K562 (cell line): Measurements from ENCODE around the gene ZNF276. TPM values are rescaled to one million over a fixed set of nuclear protein-coding genes. Genes with fewer than 3 reads are reported as not detected.

Source experiments
- BRCA1 ChIP-seq, 2 experiments: fragments of 450-650 bp in 1 of 2; sonication (generic) in 1 of 2; formaldehyde crosslinking in 1 of 2; IDR thresholded peaks; 2 replicates each; pipeline versions ENCODE4 v1.5.0 to v1.6.1; 2017 to 2020; ENCODE audit warnings: mild to moderate bottlenecking in 1 of 2, missing genetic modification reagents in 1 of 2
- CREB1 ChIP-seq, 2 experiments: sonication (generic) in 1 of 2; formaldehyde crosslinking in 1 of 2; IDR thresholded peaks; 2 replicates each; pipeline versions ENCODE4 v1.6.1 to v1.8.0; 2012 to 2022; ENCODE audit warnings: inconsistent platforms in 1 of 2, mild to moderate bottlenecking in 1 of 2, missing genetic modification reagents in 1 of 2, moderate library complexity in 1 of 2
- CXXC5 ChIP-seq: fragments of 250-450 bp; sonication (Bioruptor Pico); IDR thresholded peaks from 2 replicates; pipeline ENCODE4 v1.8.0; 2022; ENCODE audit warnings: inconsistent platforms, mild to moderate bottlenecking, moderate library complexity
- FIP1L1 ChIP-seq: fragments of 200-400 bp; formaldehyde crosslinking; IDR thresholded peaks from 2 replicates; pipeline ENCODE4 v1.6.1; 2018; ENCODE audit warnings: mild to moderate bottlenecking, low read depth, low read length; ENCODE audit not compliant: poor library complexity, severe bottlenecking
- RAD21 ChIP-seq, 2 experiments: fragments of 250-450 bp in 1 of 2; fragments of 450-650 bp in 1 of 2; sonication (Bioruptor Pico) in 1 of 2; formaldehyde crosslinking in 1 of 2; IDR thresholded peaks in 1 of 2; conservative IDR thresholded peaks in 1 of 2; 2 replicates each; pipeline versions ENCODE4 v1.4.0 to v1.8.0; 2020 to 2022; ENCODE audit warnings: mild to moderate bottlenecking in 2 of 2, moderate library complexity in 1 of 2
- RB1 ChIP-seq: fragments of 450-650 bp; IDR thresholded peaks from 2 replicates; pipeline ENCODE4 v1.6.1; 2017; ENCODE audit warnings: low read depth, mild to moderate bottlenecking
- TAF15 ChIP-seq: fragments of 200-400 bp; formaldehyde crosslinking; IDR thresholded peaks from 2 replicates; pipeline ENCODE4 v1.6.1; 2017; ENCODE audit warnings: mild to moderate bottlenecking, low read depth, low read length, moderate library complexity
- ZBTB17 ChIP-seq: fragments of 450-650 bp; formaldehyde crosslinking; IDR thresholded peaks from 2 replicates; pipeline ENCODE4 v1.4.0; 2020; ENCODE audit warnings: mild to moderate bottlenecking
- polyA plus RNA-seq, 8 experiments: library from polyadenylated mRNA; depleted of rRNA in 4 of 8; stranded (reverse) in 5 of 8; unstranded in 3 of 8; fragments of >200 nt; fragmentation: Nextera tagmentation in 2 of 8; fragmentation: Illumina TruSeq in 1 of 8; extraction: Ambion mirVana in 2 of 8; extraction: Trizol in 1 of 8; gene quantifications; 2 replicates each; pipeline versions ENCODE4 v1.2.1 to v1.2.3, GENCODE V29; 2011 to 2014; ENCODE audit warnings: inconsistent platforms in 1 of 8, missing spikeins in 1 of 8
- total RNA-seq, 7 experiments: library from RNA; depleted of rRNA in 6 of 7; stranded (reverse); fragments of >200 nt in 6 of 7; fragmentation: Illumina TruSeq in 2 of 7; extraction: Trizol in 2 of 7; gene quantifications; 2 replicates each; pipeline versions ENCODE4 v1.2.1 to v1.2.3, GENCODE V29; 2011 to 2021; ENCODE audit warnings: low replicate concordance in 1 of 7
- TF ChIP-seq, protein P1 (sequence below), 2 experiments: fragments of 450-650 bp; IDR thresholded peaks; 2 replicates each; pipeline ENCODE4 v1.6.1; 2018; ENCODE audit warnings: mild to moderate bottlenecking in 2 of 2, low read depth in 1 of 2; ENCODE audit not compliant: partially characterized antibody in 2 of 2
- TF ChIP-seq, protein P2 (sequence below): sonication (generic); formaldehyde crosslinking; IDR thresholded peaks from 2 replicates; pipeline ENCODE4 v1.8.0; 2022; ENCODE audit warnings: mild to moderate bottlenecking, missing genetic modification reagents
- TF ChIP-seq, protein P3 (sequence below): fragments of 450-650 bp; formaldehyde crosslinking; IDR thresholded peaks from 2 replicates; pipeline ENCODE4 v1.4.0; 2020; ENCODE audit warnings: mild to moderate bottlenecking, moderate library complexity
- TF ChIP-seq, protein P4 (sequence below), 2 experiments: fragments of 250-450 bp in 1 of 2; fragments of 450-650 bp in 1 of 2; sonication (Bioruptor Pico) in 1 of 2; IDR thresholded peaks; 2 replicates each; pipeline versions ENCODE4 v1.6.1 to v1.8.0; 2016 to 2021; ENCODE audit warnings: mild to moderate bottlenecking in 2 of 2, moderate library complexity in 2 of 2, missing compliant biosample characterization in 1 of 2, missing genetic modification characterization in 1 of 2

Gene ZNF276
- total and polyA plus RNA-seq, 9 of the 15 experiments (the other 6 are each of a cell fraction or from before 2014, with no cell fraction given) = 0.49 to 43.9 (median 15.8) TPM

DNA sequence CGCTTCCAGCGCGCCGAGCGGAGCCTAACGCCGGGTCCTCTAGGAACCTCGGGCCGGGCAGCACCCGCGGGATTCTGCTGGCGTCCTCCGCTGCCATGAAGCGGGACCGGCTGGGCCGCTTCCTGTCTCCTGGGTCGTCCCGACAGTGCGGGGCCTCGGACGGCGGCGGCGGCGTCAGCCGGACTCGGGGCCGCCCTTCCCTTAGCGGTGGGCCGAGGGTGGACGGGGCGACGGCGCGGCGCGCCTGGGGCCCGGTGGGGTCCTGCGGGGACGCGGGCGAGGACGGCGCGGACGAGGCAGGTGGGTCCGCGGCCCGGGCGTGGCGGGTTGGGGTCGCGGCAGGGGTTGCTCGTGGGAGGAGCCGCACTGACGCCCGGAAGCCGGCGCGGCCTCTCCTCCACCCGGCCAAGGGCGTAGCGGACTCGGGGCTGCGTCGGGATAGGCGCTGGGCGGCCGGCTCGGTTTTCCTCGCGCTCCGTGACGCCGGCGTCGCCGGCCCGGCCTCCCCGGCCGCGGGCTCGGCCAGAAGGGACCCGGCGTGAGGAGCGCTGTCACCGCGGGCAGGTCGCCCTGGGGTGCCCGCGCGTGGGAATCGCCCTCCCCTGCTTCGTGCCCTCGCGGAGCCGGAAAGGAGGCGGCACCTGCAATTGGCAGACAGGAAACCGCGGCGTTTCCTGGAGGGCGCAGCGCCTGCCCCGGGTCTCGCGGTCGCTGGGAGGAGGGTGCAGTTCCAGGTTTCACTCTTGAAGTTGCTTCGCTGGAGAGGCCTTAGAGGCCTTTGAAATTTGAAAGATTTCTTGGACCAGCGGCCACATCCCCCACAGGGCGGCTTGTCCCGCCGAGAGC, 432 bp downstream of the ZNF276 start (continued):
- TF ChIP-seq, protein P1, sequence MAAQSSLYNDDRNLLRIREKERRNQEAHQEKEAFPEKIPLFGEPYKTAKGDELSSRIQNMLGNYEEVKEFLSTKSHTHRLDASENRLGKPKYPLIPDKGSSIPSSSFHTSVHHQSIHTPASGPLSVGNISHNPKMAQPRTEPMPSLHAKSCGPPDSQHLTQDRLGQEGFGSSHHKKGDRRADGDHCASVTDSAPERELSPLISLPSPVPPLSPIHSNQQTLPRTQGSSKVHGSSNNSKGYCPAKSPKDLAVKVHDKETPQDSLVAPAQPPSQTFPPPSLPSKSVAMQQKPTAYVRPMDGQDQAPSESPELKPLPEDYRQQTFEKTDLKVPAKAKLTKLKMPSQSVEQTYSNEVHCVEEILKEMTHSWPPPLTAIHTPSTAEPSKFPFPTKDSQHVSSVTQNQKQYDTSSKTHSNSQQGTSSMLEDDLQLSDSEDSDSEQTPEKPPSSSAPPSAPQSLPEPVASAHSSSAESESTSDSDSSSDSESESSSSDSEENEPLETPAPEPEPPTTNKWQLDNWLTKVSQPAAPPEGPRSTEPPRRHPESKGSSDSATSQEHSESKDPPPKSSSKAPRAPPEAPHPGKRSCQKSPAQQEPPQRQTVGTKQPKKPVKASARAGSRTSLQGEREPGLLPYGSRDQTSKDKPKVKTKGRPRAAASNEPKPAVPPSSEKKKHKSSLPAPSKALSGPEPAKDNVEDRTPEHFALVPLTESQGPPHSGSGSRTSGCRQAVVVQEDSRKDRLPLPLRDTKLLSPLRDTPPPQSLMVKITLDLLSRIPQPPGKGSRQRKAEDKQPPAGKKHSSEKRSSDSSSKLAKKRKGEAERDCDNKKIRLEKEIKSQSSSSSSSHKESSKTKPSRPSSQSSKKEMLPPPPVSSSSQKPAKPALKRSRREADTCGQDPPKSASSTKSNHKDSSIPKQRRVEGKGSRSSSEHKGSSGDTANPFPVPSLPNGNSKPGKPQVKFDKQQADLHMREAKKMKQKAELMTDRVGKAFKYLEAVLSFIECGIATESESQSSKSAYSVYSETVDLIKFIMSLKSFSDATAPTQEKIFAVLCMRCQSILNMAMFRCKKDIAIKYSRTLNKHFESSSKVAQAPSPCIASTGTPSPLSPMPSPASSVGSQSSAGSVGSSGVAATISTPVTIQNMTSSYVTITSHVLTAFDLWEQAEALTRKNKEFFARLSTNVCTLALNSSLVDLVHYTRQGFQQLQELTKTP (IDR thresholded peaks at IDR 0.05; ENCODE audit: low read depth in 1 of 2, partially characterized antibody in 2 of 2) = no peak
- no peak for TF ChIP-seq RAD21 (CRISPR knock-in tag; conservative IDR thresholded peaks at IDR 0.05 in 1 of 2, IDR thresholded peaks at IDR 0.05 in 1 of 2)
- no peak for TF ChIP-seq BRCA1 (IDR thresholded peaks at IDR 0.05)
- TF ChIP-seq BRCA1 (CRISPR knock-in tag; IDR thresholded peaks at IDR 0.05) = 0 out of 2 replicates have a peak, but pooled peaks have one; percentile 11
- TF ChIP-seq CREB1 (IDR thresholded peaks at IDR 0.05) = no peak
- TF ChIP-seq CREB1 (CRISPR knock-in tag; IDR thresholded peaks at IDR 0.05) = 0 out of 2 replicates have a peak, but pooled peaks have one; percentile 4
- TF ChIP-seq, protein P2, sequence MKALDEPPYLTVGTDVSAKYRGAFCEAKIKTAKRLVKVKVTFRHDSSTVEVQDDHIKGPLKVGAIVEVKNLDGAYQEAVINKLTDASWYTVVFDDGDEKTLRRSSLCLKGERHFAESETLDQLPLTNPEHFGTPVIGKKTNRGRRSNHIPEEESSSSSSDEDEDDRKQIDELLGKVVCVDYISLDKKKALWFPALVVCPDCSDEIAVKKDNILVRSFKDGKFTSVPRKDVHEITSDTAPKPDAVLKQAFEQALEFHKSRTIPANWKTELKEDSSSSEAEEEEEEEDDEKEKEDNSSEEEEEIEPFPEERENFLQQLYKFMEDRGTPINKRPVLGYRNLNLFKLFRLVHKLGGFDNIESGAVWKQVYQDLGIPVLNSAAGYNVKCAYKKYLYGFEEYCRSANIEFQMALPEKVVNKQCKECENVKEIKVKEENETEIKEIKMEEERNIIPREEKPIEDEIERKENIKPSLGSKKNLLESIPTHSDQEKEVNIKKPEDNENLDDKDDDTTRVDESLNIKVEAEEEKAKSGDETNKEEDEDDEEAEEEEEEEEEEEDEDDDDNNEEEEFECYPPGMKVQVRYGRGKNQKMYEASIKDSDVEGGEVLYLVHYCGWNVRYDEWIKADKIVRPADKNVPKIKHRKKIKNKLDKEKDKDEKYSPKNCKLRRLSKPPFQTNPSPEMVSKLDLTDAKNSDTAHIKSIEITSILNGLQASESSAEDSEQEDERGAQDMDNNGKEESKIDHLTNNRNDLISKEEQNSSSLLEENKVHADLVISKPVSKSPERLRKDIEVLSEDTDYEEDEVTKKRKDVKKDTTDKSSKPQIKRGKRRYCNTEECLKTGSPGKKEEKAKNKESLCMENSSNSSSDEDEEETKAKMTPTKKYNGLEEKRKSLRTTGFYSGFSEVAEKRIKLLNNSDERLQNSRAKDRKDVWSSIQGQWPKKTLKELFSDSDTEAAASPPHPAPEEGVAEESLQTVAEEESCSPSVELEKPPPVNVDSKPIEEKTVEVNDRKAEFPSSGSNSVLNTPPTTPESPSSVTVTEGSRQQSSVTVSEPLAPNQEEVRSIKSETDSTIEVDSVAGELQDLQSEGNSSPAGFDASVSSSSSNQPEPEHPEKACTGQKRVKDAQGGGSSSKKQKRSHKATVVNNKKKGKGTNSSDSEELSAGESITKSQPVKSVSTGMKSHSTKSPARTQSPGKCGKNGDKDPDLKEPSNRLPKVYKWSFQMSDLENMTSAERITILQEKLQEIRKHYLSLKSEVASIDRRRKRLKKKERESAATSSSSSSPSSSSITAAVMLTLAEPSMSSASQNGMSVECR = peak; percentile 42; the same call in 1 of the 2 replicates
- TF ChIP-seq, protein P3, sequence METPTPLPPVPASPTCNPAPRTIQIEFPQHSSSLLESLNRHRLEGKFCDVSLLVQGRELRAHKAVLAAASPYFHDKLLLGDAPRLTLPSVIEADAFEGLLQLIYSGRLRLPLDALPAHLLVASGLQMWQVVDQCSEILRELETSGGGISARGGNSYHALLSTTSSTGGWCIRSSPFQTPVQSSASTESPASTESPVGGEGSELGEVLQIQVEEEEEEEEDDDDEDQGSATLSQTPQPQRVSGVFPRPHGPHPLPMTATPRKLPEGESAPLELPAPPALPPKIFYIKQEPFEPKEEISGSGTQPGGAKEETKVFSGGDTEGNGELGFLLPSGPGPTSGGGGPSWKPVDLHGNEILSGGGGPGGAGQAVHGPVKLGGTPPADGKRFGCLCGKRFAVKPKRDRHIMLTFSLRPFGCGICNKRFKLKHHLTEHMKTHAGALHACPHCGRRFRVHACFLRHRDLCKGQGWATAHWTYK (CRISPR knock-in tag) = peak; percentile 42; the same call in 1 of the 2 replicates
- TF ChIP-seq, protein P4, sequence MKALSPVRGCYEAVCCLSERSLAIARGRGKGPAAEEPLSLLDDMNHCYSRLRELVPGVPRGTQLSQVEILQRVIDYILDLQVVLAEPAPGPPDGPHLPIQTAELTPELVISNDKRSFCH (CRISPR knock-in tag; IDR thresholded peaks at IDR 0.05) = no peak
- TF ChIP-seq, protein P4 (tag; IDR thresholded peaks at IDR 0.05) = peak; percentile 47; the same call in 1 of the 2 replicates
- TF ChIP-seq ZBTB17 = no peak
- peak; percentile 10; the same call in 1 of the 2 replicates for TF ChIP-seq TAF15
- TF ChIP-seq CXXC5 = peak; percentile 40
- peak; percentile 31 for TF ChIP-seq FIP1L1
- peak; percentile 66 for TF ChIP-seq RB1
